GM12864 (cell line): ENCODE results near the gene CNTFR.
"Not testable (repeated sequence)": the region's sequence is repeated elsewhere in the genome, so short reads cannot be mapped to it uniquely, and the experiment has no call there.

Experiments
- DNase-seq: peaks from one replicate; pipeline ENCODE4 v3.0.0-alpha.2; 2011; ENCODE audit warnings: low read depth
- H3K4me3 ChIP-seq: 2 replicates; pipeline ENCODE4 v1.5.1; 2011; ENCODE audit warnings: mild to moderate bottlenecking, low read depth, low read length, control low read depth
- CTCF ChIP-seq: IDR thresholded peaks from 2 replicates; pipeline ENCODE4 v1.5.1; 2011; ENCODE audit warnings: low read depth, mild to moderate bottlenecking, moderate library complexity, low read length, control low read depth, inconsistent platforms; ENCODE audit errors: missing control alignments

Gene CNTFR, protein sequence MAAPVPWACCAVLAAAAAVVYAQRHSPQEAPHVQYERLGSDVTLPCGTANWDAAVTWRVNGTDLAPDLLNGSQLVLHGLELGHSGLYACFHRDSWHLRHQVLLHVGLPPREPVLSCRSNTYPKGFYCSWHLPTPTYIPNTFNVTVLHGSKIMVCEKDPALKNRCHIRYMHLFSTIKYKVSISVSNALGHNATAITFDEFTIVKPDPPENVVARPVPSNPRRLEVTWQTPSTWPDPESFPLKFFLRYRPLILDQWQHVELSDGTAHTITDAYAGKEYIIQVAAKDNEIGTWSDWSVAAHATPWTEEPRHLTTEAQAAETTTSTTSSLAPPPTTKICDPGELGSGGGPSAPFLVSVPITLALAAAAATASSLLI

GRCh38 chr9:34589636-34590380 lies at the start of gene CNTFR:
Gene CNTFR, minus strand, starts transcription at chr9:34589724. Its CDS starts 20,743 bp downstream, at chr9:34568981.
- H3K4me3 ChIP-seq: no peak within 1 kb of the TSS
- no peak for TF ChIP-seq CTCF
- DNase-seq: no peak

- not testable (repeated sequence) for DNase-seq, H3K4me3 ChIP-seq
Measured at GRCh38 chr9:34639322-34639721, 49.8 kb upstream of the CNTFR start.

DNA sequence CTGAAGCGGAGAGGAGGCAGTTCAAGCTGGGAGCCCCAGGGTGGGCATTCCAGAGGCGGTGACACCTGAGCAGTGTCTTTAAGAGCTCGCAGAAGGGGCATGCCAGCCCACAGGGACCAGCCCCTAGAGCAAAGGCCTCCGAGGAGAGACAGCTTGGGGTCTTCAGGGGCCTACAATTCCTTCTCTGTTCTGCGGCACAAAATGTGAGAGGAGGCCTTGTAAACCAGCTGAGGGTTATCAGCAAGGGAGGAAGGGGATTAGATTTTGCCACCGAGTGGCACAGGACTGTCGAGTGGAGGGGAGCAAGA lies 48.6 kb upstream of the CNTFR start:
- H3K4me3 ChIP-seq: peak overlapping the region; percentile 95
- DNase-seq: no peak
- no peak for TF ChIP-seq CTCF

DNA sequence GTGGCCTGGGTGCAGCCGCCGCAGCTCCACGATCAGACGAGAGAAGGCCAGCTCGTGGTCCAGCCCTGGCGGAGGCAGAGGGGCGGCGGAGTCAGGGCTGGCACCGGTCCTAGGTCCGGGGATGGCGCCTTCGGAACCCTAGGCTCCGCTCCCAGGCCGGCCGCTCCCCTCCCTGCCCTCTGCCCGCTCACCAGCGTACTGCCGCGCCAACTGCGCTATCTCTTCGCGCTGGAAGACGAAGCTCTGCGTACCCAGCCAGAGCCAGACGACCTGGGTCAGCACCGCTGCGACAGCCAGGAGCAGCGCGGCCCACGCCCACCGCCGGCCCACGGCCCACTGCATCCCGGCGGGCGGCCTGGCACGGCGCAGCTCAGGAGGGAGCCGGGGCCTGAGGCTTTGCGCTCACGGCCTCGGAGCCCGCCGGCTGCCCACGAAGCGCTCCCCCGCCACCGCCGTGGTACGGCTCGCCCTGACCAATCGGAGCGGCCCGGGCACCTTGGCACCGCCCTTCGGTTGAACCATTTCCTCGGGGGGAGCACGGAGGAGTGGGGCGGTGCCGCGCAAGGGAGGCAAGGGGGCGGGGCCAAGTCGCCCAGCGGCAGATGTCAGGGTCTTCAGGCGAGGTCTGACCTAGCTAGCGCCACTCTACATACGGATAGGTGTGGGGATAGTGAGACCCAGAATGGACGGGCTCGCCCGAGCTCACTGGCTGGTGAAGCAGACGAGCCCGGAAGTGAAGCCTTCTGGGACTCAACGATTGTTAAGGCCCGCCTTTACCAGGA lies 48.0 kb upstream of the CNTFR start, which contains the start of gene SIGMAR1:
Gene SIGMAR1, minus strand, starts transcription at position 432 of the 782 bp plus-strand sequence. Its CDS starts 90 bp downstream, at position 342.
- H3K4me3 ChIP-seq: peak within 1 kb of the TSS; percentile 95
- TF ChIP-seq CTCF: no peak
- peak; percentile 73 for DNase-seq

- no peak for DNase-seq
- no peak for TF ChIP-seq CTCF
Measured at GRCh38 chr9:34636791-34637355, 47.3 kb upstream of the CNTFR start.

GRCh38 chr9:34635556-34635955 lies 46.0 kb upstream of the CNTFR start:
- no peak for DNase-seq
- H3K4me3 ChIP-seq: no peak overlapping the region
- TF ChIP-seq CTCF: no peak

More at GRCh38 chr9:34636791-34637355, 47.3 kb upstream of the CNTFR start:
- peak overlapping the region; percentile 95 for H3K4me3 ChIP-seq

DNA sequence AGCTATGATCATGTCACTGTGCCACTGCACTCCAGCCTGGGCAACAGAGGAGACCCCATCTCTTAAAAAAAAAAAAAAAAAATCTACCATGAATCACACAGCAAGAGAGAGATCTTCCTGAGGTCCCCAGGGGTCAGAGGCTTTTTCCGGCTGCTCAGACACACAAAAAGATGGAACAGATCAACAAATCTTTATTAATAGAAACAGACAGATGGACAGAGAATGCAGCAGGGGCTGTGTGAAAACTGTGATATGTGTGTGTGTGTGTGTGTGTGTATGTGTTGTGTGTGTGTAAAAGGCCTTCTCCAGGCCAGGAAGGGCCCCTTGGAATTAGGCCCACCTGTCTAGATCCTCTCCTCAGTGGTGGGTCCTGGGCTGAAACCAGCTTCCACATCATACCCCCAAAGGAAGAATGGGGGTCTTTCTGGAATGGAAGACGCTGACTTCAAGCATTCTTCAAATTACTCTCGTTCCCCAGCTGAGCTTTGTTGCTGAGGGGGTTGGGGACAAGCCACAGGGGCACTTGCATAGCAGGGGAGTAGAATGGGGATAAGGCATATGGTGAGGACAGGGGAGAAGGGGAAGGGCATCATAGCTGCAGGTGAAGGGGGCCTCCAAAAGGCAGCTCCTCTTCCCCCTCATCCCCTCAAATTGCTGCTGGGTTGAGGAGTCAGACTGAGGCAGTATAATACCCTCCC lies 45.2 kb upstream of the CNTFR start:
- H3K4me3 ChIP-seq: no peak overlapping the region
- DNase-seq: no peak
- no peak for TF ChIP-seq CTCF
